HCT116 (cell line): ENCODE data around the gene LRRC14B.

Experiments
- CEBPB ChIP-seq: IDR thresholded peaks from 2 replicates; pipeline ENCODE4 v1.6.1; 2012; ENCODE audit warnings: low read depth
- EGR1 ChIP-seq: IDR thresholded peaks from 2 replicates; pipeline ENCODE4 v1.6.1; 2012; ENCODE audit warnings: low read depth
- EZH2 ChIP-seq: fragments of 200-600 bp; sonication (generic); IDR thresholded peaks from 2 replicates; pipeline ENCODE4 v1.6.1; 2017; ENCODE audit warnings: antibody characterized with exemption, mixed run types
- EZH2phosphoT487 ChIP-seq: fragments of 200-600 bp; IDR thresholded peaks from 2 replicates; pipeline ENCODE4 v1.6.1; 2018; ENCODE audit warnings: antibody characterized with exemption, borderline replicate concordance
- POLR2A ChIP-seq: IDR thresholded peaks from 2 replicates; pipeline ENCODE4 v1.7.0; 2011; ENCODE audit warnings: borderline replicate concordance; ENCODE audit not compliant: insufficient read depth, insufficient read length; ENCODE audit errors: extremely low read depth
- POLR2AphosphoS5 ChIP-seq: IDR thresholded peaks from 2 replicates; pipeline ENCODE4 v1.6.1; 2011; ENCODE audit warnings: mild to moderate bottlenecking, low read depth, low read length, moderate library complexity
- RAD21 ChIP-seq: IDR thresholded peaks from 2 replicates; pipeline ENCODE4 v1.6.1; 2012; ENCODE audit warnings: low read depth, mild to moderate bottlenecking
- SIN3A ChIP-seq: IDR thresholded peaks from 2 replicates; pipeline ENCODE4 v1.6.1; 2012; ENCODE audit warnings: low read depth
- YY1 ChIP-seq: IDR thresholded peaks from 2 replicates; pipeline ENCODE4 v1.6.1; 2011; ENCODE audit warnings: low read length, low read depth, moderate library complexity, mild to moderate bottlenecking; ENCODE audit not compliant: insufficient replicate concordance; ENCODE audit errors: extremely low read depth
- ZNF274 ChIP-seq: fragments of 200-500 bp; sonication (Bioruptor generic); IDR thresholded peaks from 2 replicates; pipeline ENCODE4 v1.6.1; 2014; ENCODE audit warnings: mild to moderate bottlenecking, low read depth, low read length, inconsistent platforms
- TF ChIP-seq, protein P1 (sequence below), 3 experiments: fragments of 200-600 bp in 1 of 3; sonication (generic) in 1 of 3; IDR thresholded peaks in 2 of 3; conservative IDR thresholded peaks in 1 of 3; 2 replicates each; pipeline ENCODE4 v1.5.1; 2012 to 2017; ENCODE audit warnings: low read depth in 2 of 3, low read length in 2 of 3, antibody characterized with exemption in 1 of 3, borderline replicate concordance in 1 of 3, control low read depth in 1 of 3, mild to moderate bottlenecking in 1 of 3, mixed read lengths in 1 of 3, mixed run types in 1 of 3, moderate library complexity in 1 of 3; ENCODE audit not compliant: insufficient read depth in 1 of 3
- TF ChIP-seq, protein P2 (sequence below): IDR thresholded peaks from 2 replicates; pipeline ENCODE4 v1.6.1; 2012; ENCODE audit warnings: low read depth

DNA sequence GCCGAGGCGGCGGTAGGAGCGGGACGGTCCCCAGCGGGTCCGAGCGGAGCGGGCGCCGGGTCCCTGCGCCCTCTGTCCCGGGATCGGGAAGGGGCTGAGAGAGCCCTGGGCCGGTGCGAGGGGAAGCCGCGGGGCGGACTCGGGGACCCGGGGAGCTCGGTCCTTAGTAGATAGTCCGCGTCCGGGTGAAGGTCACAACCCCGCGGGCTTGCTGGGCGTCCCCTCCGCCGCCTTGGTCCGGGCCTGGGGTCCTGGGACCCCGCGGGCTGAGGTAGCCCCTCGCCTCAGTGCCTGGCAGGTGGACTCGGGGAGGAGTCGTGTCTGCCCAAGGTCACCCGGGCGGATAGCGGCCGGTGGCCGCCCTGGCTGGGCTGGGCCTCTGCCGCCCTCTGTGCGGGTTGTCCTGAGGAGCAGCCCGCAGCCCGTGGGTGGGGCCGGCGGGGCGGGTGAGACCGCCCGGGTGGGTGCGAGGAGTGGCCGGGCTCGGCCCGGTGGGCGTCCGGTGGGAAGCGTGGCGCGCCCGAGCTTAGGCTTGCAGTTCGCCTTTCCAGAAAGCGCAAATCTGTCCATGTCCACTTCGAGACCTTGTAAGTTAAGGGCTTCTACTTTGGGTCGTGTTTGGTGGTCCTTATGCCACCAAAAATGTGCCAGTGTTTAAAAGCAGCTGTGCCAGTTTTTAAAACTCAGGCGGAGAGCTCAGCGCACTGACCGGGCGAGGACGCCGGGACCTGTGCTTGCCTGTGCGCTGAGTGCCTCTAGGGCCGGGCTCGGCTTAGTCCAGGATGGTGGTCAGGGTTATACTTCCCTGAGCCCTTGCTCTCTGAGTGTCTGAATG lies 27.4 kb downstream of the LRRC14B start:
- TF ChIP-seq CEBPB (no peak), EGR1 (no peak), RAD21 (no peak), YY1 (no peak), POLR2A (no peak), ZNF274 (no peak), EZH2 (no peak), SIN3A (no peak), EZH2phosphoT487 (no peak), POLR2AphosphoS5 (no peak)
- TF ChIP-seq, protein P1, sequence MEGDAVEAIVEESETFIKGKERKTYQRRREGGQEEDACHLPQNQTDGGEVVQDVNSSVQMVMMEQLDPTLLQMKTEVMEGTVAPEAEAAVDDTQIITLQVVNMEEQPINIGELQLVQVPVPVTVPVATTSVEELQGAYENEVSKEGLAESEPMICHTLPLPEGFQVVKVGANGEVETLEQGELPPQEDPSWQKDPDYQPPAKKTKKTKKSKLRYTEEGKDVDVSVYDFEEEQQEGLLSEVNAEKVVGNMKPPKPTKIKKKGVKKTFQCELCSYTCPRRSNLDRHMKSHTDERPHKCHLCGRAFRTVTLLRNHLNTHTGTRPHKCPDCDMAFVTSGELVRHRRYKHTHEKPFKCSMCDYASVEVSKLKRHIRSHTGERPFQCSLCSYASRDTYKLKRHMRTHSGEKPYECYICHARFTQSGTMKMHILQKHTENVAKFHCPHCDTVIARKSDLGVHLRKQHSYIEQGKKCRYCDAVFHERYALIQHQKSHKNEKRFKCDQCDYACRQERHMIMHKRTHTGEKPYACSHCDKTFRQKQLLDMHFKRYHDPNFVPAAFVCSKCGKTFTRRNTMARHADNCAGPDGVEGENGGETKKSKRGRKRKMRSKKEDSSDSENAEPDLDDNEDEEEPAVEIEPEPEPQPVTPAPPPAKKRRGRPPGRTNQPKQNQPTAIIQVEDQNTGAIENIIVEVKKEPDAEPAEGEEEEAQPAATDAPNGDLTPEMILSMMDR (IDR thresholded peaks at IDR 0.05 in 2 of 3, conservative IDR thresholded peaks at IDR 0.05 in 1 of 3; ENCODE audit: borderline replicate concordance in 1 of 3, insufficient read depth in 1 of 3, low read depth in 2 of 3, low read length in 2 of 3) = no peak
- TF ChIP-seq, protein P2, sequence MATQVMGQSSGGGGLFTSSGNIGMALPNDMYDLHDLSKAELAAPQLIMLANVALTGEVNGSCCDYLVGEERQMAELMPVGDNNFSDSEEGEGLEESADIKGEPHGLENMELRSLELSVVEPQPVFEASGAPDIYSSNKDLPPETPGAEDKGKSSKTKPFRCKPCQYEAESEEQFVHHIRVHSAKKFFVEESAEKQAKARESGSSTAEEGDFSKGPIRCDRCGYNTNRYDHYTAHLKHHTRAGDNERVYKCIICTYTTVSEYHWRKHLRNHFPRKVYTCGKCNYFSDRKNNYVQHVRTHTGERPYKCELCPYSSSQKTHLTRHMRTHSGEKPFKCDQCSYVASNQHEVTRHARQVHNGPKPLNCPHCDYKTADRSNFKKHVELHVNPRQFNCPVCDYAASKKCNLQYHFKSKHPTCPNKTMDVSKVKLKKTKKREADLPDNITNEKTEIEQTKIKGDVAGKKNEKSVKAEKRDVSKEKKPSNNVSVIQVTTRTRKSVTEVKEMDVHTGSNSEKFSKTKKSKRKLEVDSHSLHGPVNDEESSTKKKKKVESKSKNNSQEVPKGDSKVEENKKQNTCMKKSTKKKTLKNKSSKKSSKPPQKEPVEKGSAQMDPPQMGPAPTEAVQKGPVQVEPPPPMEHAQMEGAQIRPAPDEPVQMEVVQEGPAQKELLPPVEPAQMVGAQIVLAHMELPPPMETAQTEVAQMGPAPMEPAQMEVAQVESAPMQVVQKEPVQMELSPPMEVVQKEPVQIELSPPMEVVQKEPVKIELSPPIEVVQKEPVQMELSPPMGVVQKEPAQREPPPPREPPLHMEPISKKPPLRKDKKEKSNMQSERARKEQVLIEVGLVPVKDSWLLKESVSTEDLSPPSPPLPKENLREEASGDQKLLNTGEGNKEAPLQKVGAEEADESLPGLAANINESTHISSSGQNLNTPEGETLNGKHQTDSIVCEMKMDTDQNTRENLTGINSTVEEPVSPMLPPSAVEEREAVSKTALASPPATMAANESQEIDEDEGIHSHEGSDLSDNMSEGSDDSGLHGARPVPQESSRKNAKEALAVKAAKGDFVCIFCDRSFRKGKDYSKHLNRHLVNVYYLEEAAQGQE = no peak
